Measurements from ENCODE around the gene TCF7L1. TPM values are rescaled to one million over a fixed set of nuclear protein-coding genes. Genes with fewer than 3 reads are reported as not detected.

TCF7L1 gene
- 10 to 100 TPM in 1 of 4 donors, 1 to 10 TPM in 2, under 1 TPM in 1; 0.45 to 18.5 (median 3.2) TPM for polyA plus RNA-seq
- long read RNA-seq, donor 1, result 0 reads
- long read RNA-seq, donor 2, partial matches to known transcripts, result 0 of 2 reads
- long read RNA-seq, donor 2, other reads (novel, unspliced or antisense), result 0 of 2 reads
- long read RNA-seq, donor 3, partial matches to known transcripts, result 8 of 12 reads
- long read RNA-seq, donor 3, other reads (novel, unspliced or antisense), result 0 of 12 reads
- long read RNA-seq, donor 4, result 0 reads
- long read RNA-seq, donor 5, result 0 reads
- long read RNA-seq, donor 6, partial matches to known transcripts, result 0 of 1 reads
- long read RNA-seq, donor 6, other reads (novel, unspliced or antisense), result 0 of 1 reads
- long read RNA-seq, donor 7, result 0 reads
- long read RNA-seq, donor 8, partial matches to known transcripts, result 0 of 1 reads
- long read RNA-seq, donor 8, other reads (novel, unspliced or antisense), result 0 of 1 reads
- long read RNA-seq, donor 9, partial matches to known transcripts, result 0 of 1 reads
- long read RNA-seq, donor 9, other reads (novel, unspliced or antisense), result 0 of 1 reads
- long read RNA-seq, donor 10, partial matches to known transcripts, result 73 of 105 reads
- long read RNA-seq, donor 10, other reads (novel, unspliced or antisense), result 31 of 105 reads

- H3K4me1 ChIP-seq (ENCODE audit: control insufficient read depth in 3 of 3, insufficient read depth in 2 of 3, low read depth in 1 of 3, low read length in 2 of 3), result peaks cover 0 to 18% (median 0%) of the 10 kb centered on the region in 3 donors
- WGBS, 3 donors, result 1 to 2% (median 1%) methylated on average over 41 to 91 of the region's 91 CpGs
- H3K36me3 ChIP-seq (ENCODE audit: control insufficient read depth in 3 of 3, insufficient read depth in 2 of 3, low read depth in 1 of 3, low read length in 3 of 3), result peaks cover 0 to 6% (median 0%) of the 10 kb centered on the region in 3 donors
- no peaks in the 10 kb centered on the region for H3K9me3 ChIP-seq (ENCODE audit: control insufficient read depth in 2 of 2, insufficient read depth in 1 of 2, low read depth in 1 of 2, low read length in 1 of 2)
- DNase-seq (peak; percentile 26 to 91), FAIRE-seq (no peak)
- peak within 1 kb of the TSS in 2 of 3 donors; percentile 58 to 61 for H3K27ac ChIP-seq (ENCODE audit: low read depth in 1 of 3, low read length in 2 of 3)
- H3K27me3 ChIP-seq (ENCODE audit: control insufficient read depth in 3 of 3, insufficient read depth in 3 of 3, low read length in 3 of 3), result peaks cover 5 to 15% (median 14%) of the 10 kb centered on the region in 3 donors
- H3K4me3 ChIP-seq (ENCODE audit: low read depth in 1 of 3, low read length in 3 of 3), result peak within 1 kb of the TSS; percentile 62 to 88 (median 68)
These were observed at the start of gene TCF7L1 for GRCh38 chr2:85132834-85133637. Gene TCF7L1, plus strand, starts transcription at chr2:85133392. Its CDS starts 293 bp downstream, at chr2:85133685.

GRCh38 chr2:85085563-85085962 is 47.6 kb upstream of the TCF7L1 start:
- peaks cover 0 to 7% of the 10 kb centered on the region in 2 donors for H3K9me3 ChIP-seq (ENCODE audit: control insufficient read depth in 2 of 2, insufficient read depth in 1 of 2, low read depth in 1 of 2, low read length in 1 of 2)
- H3K27ac ChIP-seq (ENCODE audit: low read depth in 1 of 3, low read length in 2 of 3), result no peak overlapping the region
- no peak overlapping the region for H3K4me3 ChIP-seq (ENCODE audit: low read depth in 1 of 3, low read length in 3 of 3)
- no peaks in the 10 kb centered on the region for H3K36me3 ChIP-seq (ENCODE audit: control insufficient read depth in 3 of 3, insufficient read depth in 2 of 3, low read depth in 1 of 3, low read length in 3 of 3)
- H3K4me1 ChIP-seq (ENCODE audit: control insufficient read depth in 3 of 3, insufficient read depth in 2 of 3, low read depth in 1 of 3, low read length in 2 of 3), result no peaks in the 10 kb centered on the region
- peaks cover 0 to 2% (median 0%) of the 10 kb centered on the region in 3 donors for H3K27me3 ChIP-seq (ENCODE audit: control insufficient read depth in 3 of 3, insufficient read depth in 3 of 3, low read length in 3 of 3)
- DNase-seq, result no peak
- whole genome bisulfite sequencing, 3 donors, result 32 to 62% (median 41%) methylated on average over 3 of the region's 3 CpGs
- no peak for FAIRE-seq

- WGBS, 3 donors, result 83 to 84% (median 83%) methylated on average over 5 of the region's 5 CpGs
These were observed 45.7 kb upstream of the TCF7L1 start for GRCh38 chr2:85087541-85087940.

GRCh38 chr2:85088921-85089320 is 44.3 kb upstream of the TCF7L1 start:
- 81 to 92% (median 90%) methylated on average over 2 of the region's 2 CpGs for WGBS, 3 donors
- Histone ChIP-seq H3K27me3 (ENCODE audit: control insufficient read depth in 3 of 3, insufficient read depth in 3 of 3, low read length in 3 of 3) (no peaks in the 10 kb centered on the region), H3K4me3 (ENCODE audit: low read depth in 1 of 3, low read length in 3 of 3) (no peak overlapping the region), H3K4me1 (ENCODE audit: control insufficient read depth in 3 of 3, insufficient read depth in 2 of 3, low read depth in 1 of 3, low read length in 2 of 3) (no peaks in the 10 kb centered on the region), H3K9me3 (ENCODE audit: control insufficient read depth in 2 of 2, insufficient read depth in 1 of 2, low read depth in 1 of 2, low read length in 1 of 2) (no peaks in the 10 kb centered on the region), H3K36me3 (ENCODE audit: control insufficient read depth in 3 of 3, insufficient read depth in 2 of 3, low read depth in 1 of 3, low read length in 3 of 3) (no peaks in the 10 kb centered on the region), H3K27ac (ENCODE audit: low read depth in 1 of 3, low read length in 2 of 3) (no peak overlapping the region)
- no peak for DNase-seq
- no peak for FAIRE-seq

More at GRCh38 chr2:85087541-85087940, 45.7 kb upstream of the TCF7L1 start:
- DNase-seq, result no peak
- no peak for FAIRE-seq
- Histone ChIP-seq H3K36me3 (ENCODE audit: control insufficient read depth in 3 of 3, insufficient read depth in 2 of 3, low read depth in 1 of 3, low read length in 3 of 3) (no peaks in the 10 kb centered on the region), H3K4me1 (ENCODE audit: control insufficient read depth in 3 of 3, insufficient read depth in 2 of 3, low read depth in 1 of 3, low read length in 2 of 3) (no peaks in the 10 kb centered on the region), H3K4me3 (ENCODE audit: low read depth in 1 of 3, low read length in 3 of 3) (no peak overlapping the region), H3K9me3 (ENCODE audit: control insufficient read depth in 2 of 2, insufficient read depth in 1 of 2, low read depth in 1 of 2, low read length in 1 of 2) (no peaks in the 10 kb centered on the region), H3K27me3 (ENCODE audit: control insufficient read depth in 3 of 3, insufficient read depth in 3 of 3, low read length in 3 of 3) (no peaks in the 10 kb centered on the region), H3K27ac (ENCODE audit: low read depth in 1 of 3, low read length in 2 of 3) (no peak overlapping the region)

- no peak for FAIRE-seq
- Histone ChIP-seq H3K4me1 (ENCODE audit: control insufficient read depth in 3 of 3, insufficient read depth in 2 of 3, low read depth in 1 of 3, low read length in 2 of 3) (no peaks in the 10 kb centered on the region), H3K27me3 (ENCODE audit: control insufficient read depth in 3 of 3, insufficient read depth in 3 of 3, low read length in 3 of 3) (no peaks in the 10 kb centered on the region), H3K9me3 (ENCODE audit: control insufficient read depth in 2 of 2, insufficient read depth in 1 of 2, low read depth in 1 of 2, low read length in 1 of 2) (no peaks in the 10 kb centered on the region), H3K27ac (ENCODE audit: low read depth in 1 of 3, low read length in 2 of 3) (no peak overlapping the region), H3K4me3 (ENCODE audit: low read depth in 1 of 3, low read length in 3 of 3) (no peak overlapping the region), H3K36me3 (ENCODE audit: control insufficient read depth in 3 of 3, insufficient read depth in 2 of 3, low read depth in 1 of 3, low read length in 3 of 3) (no peaks in the 10 kb centered on the region)
- DNase-seq, result no peak
- WGBS, 3 donors, result 55 to 80% (median 69%) methylated on average over 6 of the region's 6 CpGs
These were observed 43.6 kb upstream of the TCF7L1 start for GRCh38 chr2:85089585-85089984.

GRCh38 chr2:85091838-85092237 is 41.4 kb upstream of the TCF7L1 start:
- WGBS, 3 donors, result 80 to 91% (median 82%) methylated on average over 2 of the region's 2 CpGs
- H3K9me3 ChIP-seq (ENCODE audit: control insufficient read depth in 2 of 2, insufficient read depth in 1 of 2, low read depth in 1 of 2, low read length in 1 of 2), result no peaks in the 10 kb centered on the region
- FAIRE-seq, result no peak
- H3K27ac ChIP-seq (ENCODE audit: low read depth in 1 of 3, low read length in 2 of 3), result no peak overlapping the region
- DNase-seq, result no peak
- H3K4me1 ChIP-seq (ENCODE audit: control insufficient read depth in 3 of 3, insufficient read depth in 2 of 3, low read depth in 1 of 3, low read length in 2 of 3), result no peaks in the 10 kb centered on the region
- H3K36me3 ChIP-seq (ENCODE audit: control insufficient read depth in 3 of 3, insufficient read depth in 2 of 3, low read depth in 1 of 3, low read length in 3 of 3), result no peaks in the 10 kb centered on the region
- H3K4me3 ChIP-seq (ENCODE audit: low read depth in 1 of 3, low read length in 3 of 3), result no peak overlapping the region
- no peaks in the 10 kb centered on the region for H3K27me3 ChIP-seq (ENCODE audit: control insufficient read depth in 3 of 3, insufficient read depth in 3 of 3, low read length in 3 of 3)

- Histone ChIP-seq H3K4me3 (ENCODE audit: low read depth in 1 of 3, low read length in 3 of 3) (no peak overlapping the region), H3K9me3 (ENCODE audit: control insufficient read depth in 2 of 2, insufficient read depth in 1 of 2, low read depth in 1 of 2, low read length in 1 of 2) (no peaks in the 10 kb centered on the region), H3K27me3 (ENCODE audit: control insufficient read depth in 3 of 3, insufficient read depth in 3 of 3, low read length in 3 of 3) (no peaks in the 10 kb centered on the region), H3K27ac (ENCODE audit: low read depth in 1 of 3, low read length in 2 of 3) (no peak overlapping the region), H3K36me3 (ENCODE audit: control insufficient read depth in 3 of 3, insufficient read depth in 2 of 3, low read depth in 1 of 3, low read length in 3 of 3) (no peaks in the 10 kb centered on the region), H3K4me1 (ENCODE audit: control insufficient read depth in 3 of 3, insufficient read depth in 2 of 3, low read depth in 1 of 3, low read length in 2 of 3) (no peaks in the 10 kb centered on the region)
- 71 to 83% (median 71%) methylated on average over 2 of the region's 2 CpGs for WGBS, 3 donors
- DNase-seq (no peak), FAIRE-seq (no peak)
These were observed 38.1 kb upstream of the TCF7L1 start for GRCh38 chr2:85095094-85095493.

- DNase-seq, result no peak
- 87 to 89% (median 87%) methylated on average over 6 of the region's 6 CpGs for WGBS, 3 donors
- Histone ChIP-seq H3K36me3 (ENCODE audit: control insufficient read depth in 3 of 3, insufficient read depth in 2 of 3, low read depth in 1 of 3, low read length in 3 of 3) (no peaks in the 10 kb centered on the region), H3K9me3 (ENCODE audit: control insufficient read depth in 2 of 2, insufficient read depth in 1 of 2, low read depth in 1 of 2, low read length in 1 of 2) (no peaks in the 10 kb centered on the region), H3K27ac (ENCODE audit: low read depth in 1 of 3, low read length in 2 of 3) (no peak overlapping the region), H3K4me3 (ENCODE audit: low read depth in 1 of 3, low read length in 3 of 3) (no peak overlapping the region), H3K27me3 (ENCODE audit: control insufficient read depth in 3 of 3, insufficient read depth in 3 of 3, low read length in 3 of 3) (no peaks in the 10 kb centered on the region), H3K4me1 (ENCODE audit: control insufficient read depth in 3 of 3, insufficient read depth in 2 of 3, low read depth in 1 of 3, low read length in 2 of 3) (no peaks in the 10 kb centered on the region)
- FAIRE-seq, result no peak
These were observed 36.6 kb upstream of the TCF7L1 start for GRCh38 chr2:85096616-85097015.
